Mucosa of gallbladder (tissue), 1 donor: ENCODE results near the gene TRAIP. TPM values are rescaled to one million over a fixed set of nuclear protein-coding genes. Genes with fewer than 3 reads are reported as not detected.
"Not testable (repeated sequence)": the region's sequence is repeated elsewhere in the genome, so short reads cannot be mapped to it uniquely, and the experiment has no call there.

ENCODE experiments used
- DNase-seq: peaks from one replicate; pipeline ENCODE4 v3.0.0-alpha.2; 2020; ENCODE audit warnings: low spot score
- total RNA-seq: library from RNA; stranded (reverse); gene quantifications from one replicate; pipeline ENCODE4 v1.2.1, GENCODE V29; 2021
- donor health status: DM: no; HTN: no; CAD: no.

The TRAIP gene
- total RNA-seq, 1 donor from 2014 or later, result 2.4 TPM

DNA sequence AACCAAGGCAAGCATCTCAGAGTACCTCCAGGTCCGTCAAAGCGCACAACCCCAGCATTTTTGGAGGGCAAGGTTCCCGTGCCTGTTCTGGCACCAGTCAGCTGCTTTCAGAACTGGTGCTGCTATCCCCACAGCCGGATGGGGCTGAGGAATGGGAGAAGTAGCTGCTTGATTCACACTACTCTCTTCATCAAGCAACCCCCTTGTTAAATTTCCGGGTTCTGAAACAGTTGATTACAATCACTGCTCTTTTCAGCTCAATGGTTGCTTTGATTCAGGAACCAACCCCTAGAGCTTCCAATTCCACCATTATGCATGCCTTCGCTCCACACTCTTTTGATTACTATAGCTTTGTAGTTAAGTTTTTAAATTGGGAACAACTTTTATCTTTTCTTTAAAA is 30.3 kb downstream of the TRAIP start:
- no peak for DNase-seq

DNA sequence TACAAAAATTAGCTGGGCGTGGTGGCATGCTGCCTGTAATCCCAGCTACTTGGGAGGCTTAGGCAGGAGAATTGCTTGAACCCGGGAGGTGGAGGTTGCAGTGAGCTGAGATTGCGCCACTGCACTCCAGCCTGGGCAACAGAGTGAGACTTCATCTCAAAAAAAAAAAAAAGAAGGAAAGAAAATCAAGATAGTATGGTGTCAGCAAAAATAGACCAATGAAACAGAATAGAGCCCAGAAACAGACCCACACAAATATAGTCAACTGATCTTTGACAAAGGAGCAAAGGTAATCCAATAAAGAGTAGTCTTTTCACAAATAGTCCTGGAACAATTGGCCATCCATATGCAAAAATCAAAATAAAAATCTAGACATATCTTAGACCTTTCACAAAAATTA is 33.2 kb downstream of the TRAIP start:
- not testable (repeated sequence) for DNase-seq

DNA sequence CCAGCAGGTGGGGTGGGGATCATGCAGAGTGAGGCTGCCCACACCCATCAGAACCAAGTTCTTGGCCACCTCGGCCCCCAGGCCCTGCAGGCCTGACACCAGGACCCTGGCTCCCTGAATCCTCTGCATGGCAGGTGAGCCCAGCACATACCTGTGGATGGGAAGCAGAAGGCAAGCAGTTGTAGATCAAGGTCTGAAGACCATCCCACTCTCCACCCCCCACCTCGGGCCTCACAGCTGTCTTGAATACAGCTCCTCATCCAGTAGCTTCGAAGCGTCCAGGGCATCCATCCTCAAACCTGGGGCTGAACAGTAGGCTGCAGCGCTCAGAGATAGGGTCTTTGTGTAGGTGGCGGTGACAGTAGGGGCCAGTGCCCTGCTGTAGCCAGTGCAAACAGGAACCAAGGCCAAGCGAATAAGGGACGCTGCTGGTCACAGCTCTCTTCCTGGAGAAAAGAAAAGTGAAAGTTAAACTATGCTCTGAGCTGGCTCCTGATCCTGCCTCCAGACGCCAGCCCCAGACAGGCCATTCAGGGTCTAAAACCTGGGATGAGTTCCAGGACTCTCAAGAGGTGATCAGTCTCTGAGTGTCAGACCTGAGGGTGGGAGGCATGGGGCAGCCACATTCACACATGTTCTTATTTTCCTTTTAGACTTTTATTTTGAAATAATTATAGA is 42.7 kb downstream of the TRAIP start, which contains the start of gene UBA7:
TSS of gene UBA7 (minus strand) at position 457 of the 678 bp plus-strand sequence. CDS start at position 291, 166 bp downstream.
- DNase-seq, result peak; percentile 60

DNA sequence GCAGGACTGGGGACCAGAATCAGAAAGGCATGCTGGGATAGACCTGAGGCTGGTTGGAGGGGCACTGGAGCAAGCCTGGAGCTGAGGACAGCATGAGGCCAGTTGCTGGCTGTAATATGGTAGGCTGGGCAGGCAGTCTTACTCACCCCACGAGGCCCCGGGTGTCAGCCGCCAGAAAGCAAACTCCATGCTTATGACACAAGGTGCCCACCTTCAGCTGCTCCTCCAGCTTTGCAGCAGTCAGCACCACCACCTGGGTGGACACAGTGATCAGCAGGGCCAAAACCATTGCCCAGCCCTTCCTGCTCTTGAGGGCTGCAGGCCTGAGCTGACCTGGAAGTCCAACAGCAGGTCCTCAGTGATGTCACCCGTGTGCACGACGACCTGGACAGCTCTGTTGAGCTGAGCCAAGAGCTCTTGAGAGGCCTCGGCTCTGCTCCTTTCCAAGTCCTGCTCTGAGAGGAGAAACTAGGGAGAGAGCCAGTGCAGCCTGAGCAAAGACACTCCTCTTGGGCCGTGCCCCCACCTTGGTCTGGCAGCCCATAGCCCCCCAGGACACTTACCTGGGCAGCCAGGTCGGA is 43.4 kb downstream of the TRAIP start:
- no peak for DNase-seq

DNA sequence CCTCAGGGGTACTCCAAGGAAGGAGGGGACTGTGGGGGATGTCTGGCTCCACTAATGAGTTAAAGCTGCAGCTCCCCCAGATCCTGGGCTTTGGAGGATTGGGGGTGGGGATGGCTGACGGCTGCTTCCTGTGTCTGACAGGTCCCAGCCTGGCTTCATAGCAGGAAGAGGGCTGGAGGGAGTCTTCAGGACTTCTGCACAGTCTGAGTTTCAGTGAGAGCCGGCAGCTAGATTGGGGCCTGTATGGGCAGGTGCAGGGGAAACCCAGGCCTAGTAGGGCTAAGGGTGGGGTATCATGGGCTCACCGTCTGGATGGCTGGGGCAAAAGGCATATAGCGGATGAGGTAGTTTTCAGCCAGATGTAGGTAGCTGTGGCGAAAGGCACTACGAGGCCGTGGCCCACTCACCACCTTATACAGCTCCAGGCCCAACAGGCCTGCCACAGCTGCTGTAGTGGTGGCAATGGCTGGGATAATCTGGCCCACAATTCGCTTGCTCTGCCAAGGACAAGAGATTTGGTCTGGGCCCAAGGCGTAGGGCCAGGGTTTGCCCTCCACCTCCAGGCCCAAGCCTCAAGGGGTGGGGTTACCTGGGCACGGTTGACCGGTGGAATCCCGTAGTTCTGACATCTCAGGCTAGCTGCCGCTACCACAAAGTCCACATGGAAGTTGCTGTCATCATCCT is 48.8 kb downstream of the TRAIP start:
- no peak for DNase-seq

DNA sequence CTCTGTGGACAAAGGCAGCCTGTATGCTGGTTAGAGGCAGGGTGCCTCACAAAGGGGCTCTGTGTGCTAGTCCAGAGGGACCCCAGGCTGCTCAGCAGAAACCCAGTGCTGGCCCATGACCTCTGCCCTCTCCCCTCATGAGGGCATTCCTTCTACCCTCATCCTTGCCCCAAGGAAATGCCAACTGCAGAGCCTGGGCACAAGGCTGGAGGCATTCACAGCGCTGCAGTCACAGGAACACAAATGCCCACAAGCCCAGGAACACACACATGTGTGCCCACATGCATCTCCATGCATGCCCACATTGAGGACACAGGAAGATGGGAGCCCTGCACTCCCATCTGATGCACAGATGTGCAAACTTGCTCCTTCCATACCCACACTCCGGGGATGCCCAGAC is 49.5 kb downstream of the TRAIP start:
- no peak for DNase-seq

DNA sequence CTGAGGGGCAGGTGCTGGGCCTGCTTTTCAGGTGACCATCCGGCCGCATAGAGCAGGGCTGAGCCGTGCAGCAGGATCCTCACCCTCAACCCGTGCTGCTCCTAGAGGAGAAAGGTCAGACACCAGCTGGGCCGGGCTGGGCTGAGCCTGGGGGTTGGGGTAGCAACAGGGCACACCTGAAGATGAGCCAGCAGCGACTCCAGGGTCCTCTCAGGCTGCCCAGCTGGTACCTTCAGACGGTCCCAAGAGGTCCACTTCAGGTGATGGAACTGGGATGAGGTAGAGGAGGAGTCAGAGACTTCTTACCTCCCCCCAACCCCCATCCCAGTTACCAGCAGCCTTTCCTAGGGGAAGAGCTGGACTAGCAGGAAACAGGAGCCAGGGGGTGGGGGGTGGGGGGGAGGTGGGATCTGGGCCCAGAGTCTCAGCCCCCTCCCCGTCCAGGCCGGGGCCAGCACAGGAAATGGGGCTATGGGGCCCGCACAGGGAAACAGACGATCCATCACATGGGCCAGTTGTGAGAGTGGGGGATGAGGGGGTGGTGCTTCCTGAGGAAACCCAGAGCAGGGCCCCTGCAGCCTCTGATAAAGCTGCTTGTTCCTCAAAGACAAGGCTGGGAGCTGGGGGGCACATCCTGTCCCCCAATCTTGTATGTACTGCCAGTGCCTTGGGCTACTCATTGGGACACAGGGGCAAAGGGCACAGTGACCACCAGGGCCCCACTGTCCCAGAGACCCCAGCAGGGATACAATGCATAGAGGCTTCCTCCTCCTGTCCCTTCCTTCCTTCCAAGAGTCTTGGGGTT is 50.3 kb downstream of the TRAIP start:
- peak; percentile 42 for DNase-seq

DNA sequence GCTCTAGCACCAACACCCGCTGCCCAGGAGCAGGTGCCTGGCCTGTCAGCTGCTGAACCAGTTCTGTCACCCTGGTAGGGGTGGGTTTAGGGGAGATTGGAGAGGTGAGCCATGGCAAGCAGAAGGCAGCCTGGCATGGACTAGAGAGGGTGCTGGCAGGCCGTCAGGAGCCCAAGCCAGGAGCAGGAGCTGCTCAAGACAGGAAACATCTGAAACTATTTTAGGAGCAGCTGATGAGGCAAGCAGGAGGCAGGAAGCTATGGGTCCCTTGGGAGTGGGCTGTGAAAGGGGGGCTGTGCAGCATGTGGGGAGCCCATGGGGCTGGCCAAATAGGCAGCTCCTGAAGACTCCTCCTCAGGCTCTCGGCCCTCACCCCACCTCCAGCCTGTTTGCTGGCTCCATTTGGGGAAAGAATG is 51.0 kb downstream of the TRAIP start:
- DNase-seq, result peak; percentile 76

DNA sequence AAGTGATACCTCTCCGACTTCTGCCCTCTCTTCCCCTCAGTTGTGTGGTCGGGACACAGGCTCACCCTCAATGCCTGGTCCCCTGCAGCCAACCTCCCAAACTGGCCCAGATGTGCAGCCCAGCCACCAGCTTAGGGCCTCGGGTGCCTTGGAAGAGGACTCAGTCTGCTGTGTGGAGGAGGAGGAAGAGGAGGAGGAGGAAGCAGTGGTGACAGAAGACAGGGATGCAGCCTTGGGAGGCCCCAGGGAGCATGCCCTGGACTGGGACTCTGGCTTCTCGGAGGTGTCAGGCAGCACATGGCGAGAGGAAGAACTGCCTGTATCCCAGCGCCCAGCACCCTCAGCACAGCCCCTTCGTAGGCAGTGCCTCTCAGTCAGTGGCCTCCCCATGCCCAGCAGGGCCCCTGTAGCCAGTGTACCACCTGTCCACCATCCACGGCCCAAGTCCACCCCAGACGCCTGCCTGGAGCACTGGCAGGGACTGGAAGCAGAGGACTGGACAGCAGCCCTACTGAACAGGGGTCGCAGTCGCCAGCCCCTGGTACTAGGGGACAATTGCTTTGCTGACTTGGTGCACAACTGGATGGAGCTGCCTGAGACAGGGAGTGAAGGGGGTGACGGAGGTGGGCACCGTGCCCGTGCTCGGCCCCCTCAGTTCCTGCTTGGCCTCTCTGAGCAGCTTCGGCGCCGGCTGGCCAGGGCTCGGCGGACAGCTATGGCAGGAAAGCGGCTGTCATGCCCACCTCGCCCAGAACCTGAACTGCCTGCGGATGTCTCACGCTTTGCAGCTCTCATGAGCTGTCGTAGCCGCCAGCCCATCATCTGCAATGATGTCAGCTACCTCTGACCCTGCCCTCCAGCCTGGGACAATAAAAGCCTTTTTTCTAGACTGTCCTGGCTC is 52.0 kb downstream of the TRAIP start:
- DNase-seq, result no peak

DNA sequence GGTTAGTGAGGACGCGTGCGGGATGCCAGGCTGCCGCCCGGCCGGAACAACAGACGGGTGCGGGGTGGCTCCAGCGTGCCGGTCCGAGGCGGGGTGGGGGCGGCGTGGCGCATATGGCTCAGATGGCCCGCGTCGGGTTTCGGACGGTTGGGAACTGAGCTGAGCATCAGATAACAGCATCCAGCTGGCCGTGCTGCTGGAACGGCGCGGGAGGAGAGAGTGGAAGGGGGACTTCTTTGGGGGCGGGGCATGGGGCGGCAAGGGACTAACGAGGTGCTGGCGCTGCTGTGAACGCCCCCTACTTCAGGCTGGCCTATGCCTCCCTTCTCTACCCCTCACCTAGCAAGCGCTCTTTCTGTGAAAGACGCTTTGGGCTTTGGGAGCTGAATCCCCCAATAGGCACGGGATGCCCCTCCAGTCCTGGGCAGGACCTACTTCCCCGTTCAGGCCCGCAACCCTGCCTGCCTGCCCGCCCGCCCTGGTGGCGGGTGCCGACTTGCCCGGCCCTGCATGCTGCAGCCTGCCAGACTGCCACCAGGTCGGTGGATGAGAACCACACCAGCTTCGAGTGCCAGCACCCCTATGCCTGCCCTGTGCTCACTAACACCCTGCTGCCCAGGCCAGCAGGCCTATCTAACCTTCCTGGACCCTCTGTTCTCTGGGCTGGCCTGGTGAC is 52.8 kb downstream of the TRAIP start:
- DNase-seq, result no peak

DNA sequence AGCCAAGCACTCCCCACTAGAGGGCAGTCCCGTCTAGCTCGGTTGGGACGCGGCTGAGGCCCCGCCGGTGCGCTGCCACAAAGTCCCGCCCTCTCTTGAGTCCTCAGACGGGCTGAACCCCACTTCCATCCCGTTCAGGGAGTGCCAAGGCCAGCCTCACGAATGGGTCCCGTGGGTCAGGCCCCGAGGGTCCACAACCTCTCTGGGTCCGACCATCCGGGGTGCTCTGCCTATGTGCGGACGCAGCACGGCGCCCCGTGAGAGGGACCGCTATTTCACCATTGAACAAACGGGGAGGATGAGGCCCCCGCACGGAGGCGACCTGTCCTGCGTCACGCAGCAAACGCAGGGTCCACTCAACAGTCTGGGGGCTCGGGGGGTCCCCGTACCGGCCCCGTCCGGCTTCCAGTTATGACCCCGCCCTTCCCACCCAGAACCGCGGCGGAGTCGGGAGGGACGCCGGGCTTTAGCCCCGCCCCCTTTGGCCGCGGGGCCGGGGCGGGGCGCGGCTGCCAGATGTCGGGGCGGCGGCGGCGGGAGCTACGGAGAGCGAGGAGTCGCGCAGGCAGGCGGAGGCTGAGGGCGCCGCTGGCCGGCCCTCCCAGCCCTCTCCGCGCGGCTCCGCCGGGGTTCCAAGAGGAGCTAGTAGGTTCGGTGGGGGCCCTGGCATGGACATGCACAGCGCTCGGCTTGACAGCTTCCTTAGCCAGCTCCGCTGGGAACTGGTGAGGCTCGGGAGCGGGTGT is 53.5 kb downstream of the TRAIP start, which contains the start of gene INKA1:
TSS of gene INKA1 (plus strand) at position 543 of the 746 bp plus-strand sequence. CDS start at position 675, 132 bp downstream.
- peak; percentile 90 for DNase-seq

DNA sequence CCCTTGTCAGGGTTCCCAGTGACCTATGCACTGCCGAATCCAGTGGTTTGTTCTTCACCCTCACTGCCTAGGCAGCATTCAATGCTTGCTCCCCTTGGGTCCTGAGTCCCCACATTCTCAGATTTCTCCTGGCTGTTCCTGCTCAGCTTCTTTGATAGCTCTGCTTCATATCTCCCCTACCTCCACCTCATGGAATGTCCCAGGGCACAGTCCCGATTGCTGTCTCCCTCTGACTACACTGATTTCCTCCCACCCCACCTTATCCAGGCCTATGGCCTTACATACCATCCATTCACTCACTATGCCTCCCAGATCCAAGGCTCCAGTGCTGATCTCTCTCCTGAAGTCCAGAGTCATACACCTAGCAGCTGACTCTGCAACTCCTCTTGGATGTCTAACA is 55.2 kb downstream of the TRAIP start:
- DNase-seq, result no peak

DNA sequence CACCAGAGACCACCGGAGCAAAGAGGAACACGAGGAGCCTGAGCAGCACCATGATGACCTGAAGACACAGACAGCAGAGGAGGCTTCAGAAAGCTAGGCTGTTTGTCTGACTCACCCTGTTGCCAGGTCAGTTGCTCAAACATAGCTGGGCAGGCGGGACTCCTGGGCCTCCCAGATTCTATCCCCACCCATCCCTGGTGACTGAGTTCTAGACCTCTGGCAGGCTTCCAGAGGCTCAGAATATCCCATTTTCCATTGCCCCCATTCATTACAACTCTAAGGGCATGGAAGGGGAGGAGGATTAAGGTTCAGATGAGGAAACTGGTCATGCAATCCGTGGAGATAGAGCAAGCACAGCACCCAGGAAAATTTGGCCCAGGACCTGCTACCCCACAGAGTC is 56.6 kb downstream of the TRAIP start, which contains the start of gene CDHR4:
TSS of gene CDHR4 (minus strand) at position 113 of the 400 bp plus-strand sequence. CDS start at position 52, 61 bp downstream.
- DNase-seq, result no peak

DNA sequence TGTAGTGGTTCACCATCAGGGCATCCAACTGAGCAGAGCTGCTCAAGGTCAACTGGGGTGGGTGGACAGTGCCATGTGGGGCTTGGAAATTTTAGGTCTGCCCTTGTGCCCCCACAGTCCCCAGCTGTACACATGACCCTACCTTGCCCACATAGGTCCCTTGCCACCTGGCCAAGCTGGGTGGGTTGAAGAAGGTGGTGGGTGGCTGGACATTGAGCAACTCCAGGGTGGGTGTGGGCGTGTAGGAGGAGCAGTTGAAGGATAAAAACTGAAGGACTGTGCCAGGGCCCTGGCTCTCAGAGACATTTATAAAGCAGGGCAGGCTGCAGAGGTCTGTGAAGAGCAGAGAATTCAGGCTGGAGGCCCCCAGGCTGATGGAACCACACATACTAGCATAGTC is 57.3 kb downstream of the TRAIP start:
- no peak for DNase-seq

DNA sequence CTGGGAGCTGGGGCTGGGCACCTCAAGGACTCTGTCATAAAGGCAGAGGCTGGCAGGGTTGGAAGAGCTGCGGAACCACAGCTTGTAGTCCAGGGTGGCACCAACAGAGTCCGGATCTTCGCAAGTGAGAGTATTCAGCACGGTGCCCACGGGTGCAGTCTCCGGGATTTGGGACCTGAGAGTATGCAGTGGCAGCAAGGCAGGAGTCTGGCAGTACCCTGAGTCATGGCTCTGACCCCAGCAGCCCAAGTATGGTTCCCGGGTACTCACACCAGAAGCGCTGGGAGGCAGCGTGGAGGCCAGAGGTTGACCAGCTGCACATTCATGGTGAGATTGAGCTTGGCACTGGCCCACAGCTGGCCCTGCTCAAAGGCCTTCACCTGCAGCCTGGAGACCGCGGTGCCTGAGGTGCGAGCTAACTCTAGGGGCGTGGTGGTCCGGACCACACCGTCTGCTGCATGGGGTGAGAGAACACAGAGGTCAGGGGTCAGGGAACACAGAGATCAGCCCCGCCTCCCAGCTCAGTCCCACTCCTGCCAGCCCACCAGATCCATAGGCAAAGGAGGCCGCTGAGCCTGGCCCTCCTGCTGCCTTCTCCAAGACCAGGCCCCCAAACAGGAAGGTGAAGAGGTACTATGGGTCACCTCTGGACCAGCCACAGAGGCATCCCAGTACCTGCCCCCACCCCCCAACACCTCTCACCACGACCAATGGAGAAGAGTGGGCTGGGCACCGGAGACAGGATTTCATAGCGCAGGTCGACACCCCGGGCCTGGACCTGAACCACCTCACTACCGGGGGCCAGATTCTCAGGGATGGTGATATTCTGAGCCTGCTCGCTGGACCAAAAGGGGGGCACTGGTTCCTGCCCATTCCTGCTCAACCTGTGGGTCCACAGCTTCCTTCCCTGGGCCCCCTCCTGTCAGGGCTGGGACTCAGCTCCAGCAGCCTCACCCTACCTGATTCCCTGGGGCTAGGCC is 61.1 kb downstream of the TRAIP start:
- DNase-seq, result no peak

DNA sequence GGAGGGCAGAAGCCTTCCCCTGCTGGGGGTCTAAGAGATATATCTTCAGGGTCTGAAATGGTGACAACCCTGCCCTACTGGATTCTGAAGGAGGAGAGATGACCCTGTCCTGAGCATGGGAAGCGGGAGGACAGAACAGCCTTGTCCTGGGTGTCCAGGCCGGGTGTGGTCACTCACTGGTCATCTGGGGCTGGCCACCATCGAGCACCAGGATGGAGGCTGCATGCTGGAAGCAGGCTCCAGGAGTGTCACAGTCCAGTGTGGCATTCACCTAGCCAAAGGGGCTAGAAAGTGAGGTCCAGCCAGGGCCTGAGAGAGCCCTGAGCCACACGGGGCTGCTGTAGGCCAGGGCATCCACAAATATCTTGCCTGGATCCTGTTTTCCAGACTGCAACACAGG is 61.9 kb downstream of the TRAIP start:
- DNase-seq, result no peak

DNA sequence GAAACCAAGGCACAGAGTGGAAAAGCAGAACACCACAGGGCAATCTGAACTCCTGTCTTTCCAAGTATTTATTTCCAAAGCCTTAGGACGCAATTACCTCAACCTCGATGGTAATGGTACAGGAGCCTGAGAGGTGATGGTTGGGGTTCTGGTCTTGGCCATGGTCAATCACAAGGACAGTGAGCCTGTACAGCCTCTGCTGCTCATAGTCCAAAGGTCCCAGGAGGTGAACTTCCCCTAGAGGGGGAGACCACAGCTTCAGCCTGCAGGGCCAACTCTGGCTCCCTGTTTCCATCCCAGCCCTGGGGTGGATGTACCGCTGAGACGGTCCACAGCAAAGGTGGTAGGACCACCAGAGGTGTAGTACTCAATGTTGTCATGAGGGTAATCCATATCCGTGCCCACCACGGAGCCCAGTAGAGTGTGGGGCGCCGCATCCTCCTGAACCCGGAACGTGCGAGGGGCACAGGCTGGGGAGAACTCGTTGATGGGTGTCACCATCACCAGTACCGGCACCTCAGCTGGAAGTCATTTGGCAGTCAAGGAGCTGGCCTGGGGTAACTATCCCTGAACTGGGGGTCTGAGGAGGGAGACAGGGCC is 62.8 kb downstream of the TRAIP start:
- DNase-seq, result no peak
